ENCODE data around the gene SLC39A11. TPM values are rescaled to one million over a fixed set of nuclear protein-coding genes. Genes with fewer than 3 reads are reported as not detected.

Gene SLC39A11
- total RNA-seq, 1 experiment from 2014 or later = 15.2 TPM

GRCh38 chr17:72700226-72700625 lies 392.3 kb downstream of the SLC39A11 start:
- no peak overlapping the region for H4K91ac ChIP-seq (ENCODE audit: insufficient read length, low read depth, low read length)
- H3K27ac Mint-ChIP-seq = no peak overlapping the region; a peak in 1 of 7 replicates

More at GRCh38 chr17:72700226-72700625, 392.3 kb downstream of the SLC39A11 start:
- H2AK5ac ChIP-seq (ENCODE audit: insufficient read length, low read length) = no peak overlapping the region
- no peak overlapping the region for H3K4me3 Mint-ChIP-seq
- no peak overlapping the region for H3K4me2 ChIP-seq (ENCODE audit: insufficient read depth, insufficient read length, low read length)
- no peak for TF ChIP-seq CTCF (conservative IDR thresholded peaks at IDR 0.05)
- no peaks in the 10 kb centered on the region for H3K36me3 Mint-ChIP-seq (ENCODE audit: insufficient read depth in 1 of 3, low read depth in 3 of 3)
- H4K20me1 ChIP-seq (ENCODE audit: control insufficient read depth, insufficient read depth, insufficient read length) = no peaks in the 10 kb centered on the region
- H3K27me3 ChIP-seq (ENCODE audit: insufficient read depth, low read length) = no peaks in the 10 kb centered on the region
- no peak for DNase-seq
- H3K56ac ChIP-seq (ENCODE audit: insufficient read length, low read depth, low read length) = no peak overlapping the region
- no peak overlapping the region for H3K27ac ChIP-seq (ENCODE audit: insufficient read length, low read depth, low read length)
- no peaks in the 10 kb centered on the region for H3K4me1 ChIP-seq (ENCODE audit: insufficient read depth, low read length)
- peak overlapping the region; percentile 83 for H4K5ac ChIP-seq (ENCODE audit: insufficient read length, low read depth, low read length)
- H3K79me2 ChIP-seq (ENCODE audit: insufficient read depth, low read length) = no peaks in the 10 kb centered on the region
- peaks cover 3% of the 10 kb centered on the region; the same call in 1 of the 2 replicates for H3K27me3 Mint-ChIP-seq (ENCODE audit: low read depth)
- no peak overlapping the region for H2BK12ac ChIP-seq (ENCODE audit: insufficient read length, low read depth, low read length)
- no peak overlapping the region for H3K23ac ChIP-seq (ENCODE audit: insufficient read length, low read depth, low read length)
- no peaks in the 10 kb centered on the region for H3K9me3 ChIP-seq (ENCODE audit: control insufficient read depth, low read depth, low read length)
- no peak overlapping the region for H2BK120ac ChIP-seq (ENCODE audit: low read depth, low read length, poor library complexity, severe bottlenecking)
- no peak overlapping the region for H3K18ac ChIP-seq (ENCODE audit: insufficient read length, low read depth, low read length)
- WGBS (ENCODE audit: extremely low coverage, insufficient read length, low lambda C conversion rate) = no CpG with 5 or more reads among the region's 3 CpGs
- H3K9me3 Mint-ChIP-seq = peaks cover 0 to 2% of the 10 kb centered on the region in 2 experiments; a peak in 1 of 5 replicates
- H3K9ac ChIP-seq (ENCODE audit: extremely low read depth, insufficient read length, low read length) = no peak overlapping the region
- no peak overlapping the region for H3T11ph ChIP-seq (ENCODE audit: low read length)
- H2AFZ ChIP-seq (ENCODE audit: low read length) = no peak overlapping the region
- H3K4me1 Mint-ChIP-seq = no peaks in the 10 kb centered on the region
- no peak overlapping the region for H2BK20ac ChIP-seq (ENCODE audit: low read depth, low read length, poor library complexity, severe bottlenecking)
- H3K23me2 ChIP-seq (ENCODE audit: insufficient read length, low read depth, low read length, poor library complexity, severe bottlenecking) = no peaks in the 10 kb centered on the region
- H2BK5ac ChIP-seq (ENCODE audit: insufficient read length, low read length) = no peak overlapping the region
- no peak overlapping the region for H3K4ac ChIP-seq (ENCODE audit: low read depth, low read length)
- no peak overlapping the region for H2BK15ac ChIP-seq (ENCODE audit: low read depth, low read length)
- no peak overlapping the region for H4K8ac ChIP-seq (replicated peaks; ENCODE audit: insufficient read length, low read depth, low read length)
- no peak overlapping the region for H3K14ac ChIP-seq (ENCODE audit: insufficient read depth, low read length)
- H3K79me1 ChIP-seq (ENCODE audit: insufficient read depth, low read depth, low read length, poor library complexity, severe bottlenecking) = no peaks in the 10 kb centered on the region
